ENCODE results near the gene SLC7A6.
"Not testable (repeated sequence)": the region's sequence is repeated elsewhere in the genome, so short reads cannot be mapped to it uniquely, and the experiment has no call there.

The SLC7A6 gene

DNA sequence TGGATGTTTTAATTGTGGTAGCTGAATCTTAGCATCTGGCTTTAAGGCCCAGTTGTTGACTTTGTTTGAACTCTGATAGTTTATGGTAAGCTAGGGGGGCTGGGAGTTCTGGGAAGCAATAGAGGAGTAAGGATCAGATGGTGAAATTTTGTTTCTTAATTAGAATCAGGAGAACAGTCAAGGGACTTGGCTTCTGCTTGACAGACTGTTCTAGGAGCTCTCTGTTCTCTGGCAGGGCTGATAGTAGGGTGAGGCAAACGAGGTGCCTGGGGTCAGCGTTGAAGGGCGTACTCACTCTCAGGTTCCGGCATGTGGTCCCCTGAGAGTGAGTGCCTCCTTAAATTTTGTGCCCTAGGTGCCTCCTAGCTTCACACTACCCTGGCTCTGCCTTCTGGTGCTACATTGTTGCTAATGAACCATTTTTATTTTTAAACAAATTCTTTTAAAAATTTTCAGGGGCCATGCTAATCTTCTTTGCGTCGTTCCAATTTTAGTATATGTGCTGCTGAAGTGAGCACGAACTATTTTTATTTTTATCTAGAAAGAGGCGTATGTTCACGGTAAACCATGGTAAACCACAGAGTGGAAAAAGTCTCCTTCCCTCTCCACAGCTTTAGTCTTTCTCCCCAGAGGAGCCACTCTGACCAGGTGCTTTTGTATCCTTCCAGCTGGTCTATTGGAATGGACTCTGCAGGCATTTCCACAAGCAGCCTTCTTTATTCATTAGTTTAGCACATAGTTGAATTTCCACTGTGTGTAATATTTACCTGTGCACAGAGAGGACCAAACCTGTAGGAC is 19.7 kb downstream of the SLC7A6 start:
- no peak for DNase-seq (ENCODE audit: low read depth, low spot score)

DNA sequence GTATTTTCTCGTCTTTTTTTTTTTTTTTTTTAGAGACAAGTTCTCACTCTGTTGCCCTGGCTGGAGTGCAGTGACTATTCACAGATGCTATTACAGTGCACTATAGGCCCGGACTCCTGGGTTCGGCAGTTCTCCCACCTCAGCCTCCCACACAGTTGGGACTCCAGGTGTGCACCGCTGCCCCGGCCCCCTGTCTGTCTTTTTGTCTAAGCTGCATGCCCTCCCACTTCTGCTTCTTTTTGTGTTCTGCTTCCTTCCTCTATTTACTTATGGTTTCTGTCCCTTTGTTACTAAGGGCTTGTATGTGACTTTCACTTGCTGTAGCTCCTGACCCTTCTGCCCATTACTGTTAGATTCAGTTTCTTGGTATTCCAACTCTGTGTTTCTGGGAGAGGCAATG is 20.5 kb downstream of the SLC7A6 start:
- DNase-seq (ENCODE audit: low read depth, low spot score): no peak

DNA sequence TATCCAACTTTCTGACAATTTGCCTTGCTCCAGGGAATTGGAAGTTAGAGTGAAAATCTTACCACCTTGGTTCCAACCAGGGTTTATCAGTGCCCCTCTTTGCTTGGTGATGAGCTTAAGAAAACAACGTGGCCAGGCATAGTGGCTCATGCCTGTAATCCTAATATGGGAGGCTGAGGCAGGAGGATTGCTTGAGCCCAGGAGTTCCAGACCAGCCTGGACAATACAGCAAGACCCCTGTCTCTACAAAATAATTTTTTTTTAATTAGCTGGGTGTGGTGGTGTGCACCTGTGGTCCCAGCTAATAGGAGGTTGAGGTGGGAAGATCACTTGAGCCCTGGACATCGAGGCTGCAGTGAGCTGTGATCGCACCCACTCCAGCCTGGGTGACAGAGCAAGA is 21.4 kb downstream of the SLC7A6 start:
- DNase-seq (ENCODE audit: low read depth, low spot score): no peak

DNA sequence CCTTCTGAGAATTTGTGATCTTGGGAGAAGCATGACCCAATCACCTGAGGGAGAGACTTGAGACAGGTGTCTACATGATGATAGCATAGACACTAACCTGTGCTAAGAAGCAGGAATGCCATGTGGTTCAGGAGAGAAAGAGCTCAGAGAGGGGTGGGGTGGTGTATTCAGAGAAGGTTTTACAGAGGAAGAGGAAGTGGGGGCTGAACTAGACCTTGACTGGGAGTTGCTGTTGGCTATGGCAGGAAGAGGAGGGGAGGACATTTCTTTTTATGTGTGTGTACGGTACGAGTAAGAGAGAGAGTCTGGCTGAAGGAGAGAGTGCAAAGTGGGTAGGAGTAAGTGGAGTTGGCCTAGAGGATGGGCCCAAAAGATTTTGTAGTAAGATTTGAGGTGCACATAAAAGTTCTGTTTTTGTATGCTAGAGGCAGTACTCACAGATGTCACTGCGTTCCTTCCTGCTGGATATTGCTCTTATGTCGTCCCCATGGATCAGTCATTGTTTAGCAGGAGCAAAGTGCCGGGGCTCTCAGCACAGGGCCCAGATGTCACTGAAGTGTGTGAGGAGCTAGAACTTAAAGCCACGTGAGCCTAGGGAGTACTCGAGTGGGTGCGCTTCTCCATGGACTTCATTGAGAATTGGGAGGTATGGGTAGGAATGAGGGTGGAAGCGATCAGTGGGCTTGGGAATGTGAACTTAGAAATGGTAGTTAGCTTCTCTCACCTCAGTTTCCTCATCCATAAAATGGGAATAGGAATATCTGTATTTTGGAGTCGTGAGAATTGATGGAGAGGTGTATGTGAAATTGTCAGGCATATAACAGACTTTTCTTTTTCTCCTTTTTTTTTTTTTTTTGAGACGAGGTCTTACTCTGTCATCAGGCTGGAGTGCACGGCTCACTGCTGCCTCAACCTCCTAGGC is 22.1 kb downstream of the SLC7A6 start:
- no peak for DNase-seq (ENCODE audit: low read depth, low spot score)

DNA sequence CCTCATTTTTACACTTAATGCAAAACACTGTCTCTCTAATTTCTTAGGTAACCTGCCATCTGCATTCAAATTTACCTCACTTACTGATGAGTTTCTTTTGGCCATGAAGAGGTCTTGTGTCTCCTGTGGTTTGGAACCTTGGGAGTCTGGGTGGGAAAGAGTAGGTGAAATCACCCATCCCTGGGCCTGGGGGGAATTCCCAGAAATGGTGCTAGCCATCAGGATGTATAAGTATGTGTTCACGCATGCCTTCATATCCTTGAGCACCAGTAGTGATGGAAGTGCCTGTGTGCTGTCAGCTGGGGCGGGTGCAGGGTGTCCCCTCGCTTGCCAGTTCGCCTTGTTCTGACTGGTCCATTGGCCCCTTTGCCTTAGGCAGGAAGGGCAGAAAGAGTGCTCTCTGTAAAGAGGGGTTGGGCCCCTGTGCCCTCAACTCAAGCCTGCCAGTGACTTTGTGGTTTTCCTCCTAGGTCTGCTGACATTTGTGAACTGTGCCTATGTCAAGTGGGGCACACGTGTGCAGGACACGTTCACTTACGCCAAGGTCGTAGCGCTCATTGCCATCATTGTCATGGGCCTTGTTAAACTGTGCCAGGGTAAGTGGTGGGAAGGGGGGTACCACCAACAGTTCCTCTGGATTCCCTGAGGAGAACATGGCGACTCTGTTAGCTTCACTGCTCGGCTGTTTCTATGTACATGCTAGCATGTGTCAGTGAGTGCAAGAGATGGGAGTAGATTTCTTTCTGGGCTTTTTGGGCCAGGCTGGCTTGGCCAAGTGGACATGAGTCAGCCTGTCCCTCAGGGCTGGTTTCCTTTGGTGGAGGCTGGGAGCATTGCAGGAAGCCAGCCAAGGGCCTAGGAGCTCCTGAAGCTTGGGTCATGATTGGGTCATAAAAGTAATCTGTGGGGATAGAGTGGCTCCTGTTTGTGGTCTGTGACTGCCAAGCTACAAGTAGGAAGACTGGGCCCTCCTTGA is 23.2 kb downstream of the SLC7A6 start:
- no peak for DNase-seq (ENCODE audit: low read depth, low spot score)

DNA sequence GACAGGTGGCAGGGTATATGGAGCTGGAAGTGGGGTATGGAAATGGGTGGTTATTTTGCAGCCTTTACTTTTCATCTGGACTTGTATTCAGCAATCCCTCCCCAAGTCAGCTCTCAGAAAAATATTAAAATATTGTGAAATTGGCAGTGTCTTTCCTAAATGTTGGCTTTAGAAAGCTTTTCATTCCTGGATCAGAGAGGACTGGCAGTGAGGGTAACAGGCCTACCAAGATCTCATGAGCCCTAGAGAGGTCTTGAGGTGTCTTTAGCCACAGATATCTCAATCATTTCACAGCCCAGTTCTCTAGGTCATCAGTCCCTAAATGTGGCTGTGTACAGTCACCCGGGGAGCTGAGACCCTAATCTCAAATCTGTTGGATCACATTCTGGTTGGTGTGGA is 23.9 kb downstream of the SLC7A6 start:
- DNase-seq (ENCODE audit: low read depth, low spot score): no peak

DNA sequence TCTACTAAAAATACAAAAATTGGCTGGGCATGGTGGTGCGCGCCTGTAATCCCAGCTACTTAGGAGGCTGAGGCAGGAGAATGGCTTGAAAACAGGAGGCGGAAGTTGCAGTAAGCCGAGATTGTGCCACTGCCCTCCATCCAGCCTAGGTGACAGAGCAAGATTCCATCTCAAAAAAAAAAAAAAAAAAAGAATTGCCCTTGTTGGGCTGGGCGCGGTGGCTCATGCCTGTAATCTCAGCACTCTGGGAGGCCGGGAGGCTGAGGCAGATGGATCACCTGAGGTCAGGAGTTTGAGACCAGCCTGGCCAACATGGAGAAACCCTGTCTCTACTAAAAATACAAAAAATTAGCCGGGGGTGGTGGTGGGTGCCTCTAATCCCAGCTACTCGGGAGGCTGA is 24.5 kb downstream of the SLC7A6 start:
- not testable (repeated sequence) for DNase-seq (ENCODE audit: low read depth, low spot score)

DNA sequence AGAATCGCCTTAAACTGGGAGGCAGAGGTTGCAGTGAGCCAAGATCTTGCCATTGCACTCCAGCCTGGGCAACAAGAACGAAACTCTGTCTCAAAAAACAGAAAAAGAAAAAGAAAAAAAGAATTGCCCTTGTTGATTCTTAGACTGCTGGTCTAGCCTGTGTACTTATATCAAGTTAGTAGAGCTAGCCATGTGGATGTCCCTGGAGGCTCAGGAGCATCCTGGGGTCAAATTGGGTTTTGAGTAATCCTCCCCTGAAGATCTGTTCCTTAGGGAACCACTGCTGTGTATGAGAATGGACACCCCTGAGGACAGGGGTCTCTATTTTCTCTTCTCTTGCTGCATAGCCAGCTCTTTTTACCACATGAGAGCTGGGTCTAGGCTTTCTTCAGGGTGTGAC is 24.9 kb downstream of the SLC7A6 start:
- no peak for DNase-seq (ENCODE audit: low read depth, low spot score)

DNA sequence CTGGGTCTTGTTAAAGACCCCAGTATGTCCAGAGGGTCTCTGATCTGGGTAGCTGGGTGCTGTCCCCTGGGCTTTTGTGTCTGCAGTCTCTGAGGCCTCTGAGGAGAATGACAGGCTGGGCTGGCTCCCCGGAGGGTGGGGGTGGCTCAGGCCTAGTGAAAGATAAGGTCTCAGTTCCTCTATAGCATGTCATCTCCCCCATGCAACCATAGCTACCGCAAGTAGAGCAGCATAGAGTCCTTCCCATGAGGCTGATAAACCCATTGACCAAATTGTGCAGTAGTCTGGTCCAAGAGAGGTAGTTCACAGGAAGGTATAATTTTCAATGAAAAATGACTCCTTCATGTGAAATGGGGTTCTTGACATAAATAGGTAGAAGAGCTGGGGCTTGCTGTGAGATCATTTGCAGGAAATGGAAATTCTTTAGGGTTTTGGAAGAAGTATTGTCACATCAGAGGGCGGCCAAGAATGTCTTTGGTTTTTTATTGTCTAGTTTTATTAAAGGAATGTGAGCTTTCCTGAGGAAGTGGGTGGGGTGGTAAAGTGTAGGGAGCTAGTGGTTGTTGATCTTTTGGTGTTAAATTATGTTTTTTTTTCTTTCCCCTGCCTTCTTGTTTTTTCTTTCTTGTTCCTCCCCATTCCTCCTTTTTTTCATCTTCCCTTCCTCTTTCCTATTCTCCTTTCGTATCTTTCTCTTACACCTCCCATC is 25.4 kb downstream of the SLC7A6 start:
- no peak for DNase-seq (ENCODE audit: low read depth, low spot score)

DNA sequence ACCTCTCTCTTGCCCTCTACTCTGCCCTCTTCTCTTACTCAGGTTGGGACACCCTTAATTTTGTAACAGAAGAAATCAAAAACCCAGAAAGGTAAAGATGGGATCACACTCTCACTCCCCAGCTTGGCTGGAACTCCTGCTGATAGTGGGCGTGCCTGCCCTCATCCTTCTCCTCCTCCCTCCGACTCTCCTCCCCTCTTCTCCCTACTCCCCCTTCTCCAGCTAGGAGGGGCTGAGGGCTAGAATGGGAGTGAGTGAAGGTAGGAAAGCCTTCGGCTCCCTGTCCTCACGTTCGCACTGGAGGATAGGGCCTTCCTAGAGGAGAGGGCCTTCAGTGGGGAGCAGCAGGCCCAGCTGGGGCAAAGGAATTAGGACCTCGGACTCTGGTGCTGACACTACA is 26.1 kb downstream of the SLC7A6 start:
- DNase-seq (ENCODE audit: low read depth, low spot score): no peak

DNA sequence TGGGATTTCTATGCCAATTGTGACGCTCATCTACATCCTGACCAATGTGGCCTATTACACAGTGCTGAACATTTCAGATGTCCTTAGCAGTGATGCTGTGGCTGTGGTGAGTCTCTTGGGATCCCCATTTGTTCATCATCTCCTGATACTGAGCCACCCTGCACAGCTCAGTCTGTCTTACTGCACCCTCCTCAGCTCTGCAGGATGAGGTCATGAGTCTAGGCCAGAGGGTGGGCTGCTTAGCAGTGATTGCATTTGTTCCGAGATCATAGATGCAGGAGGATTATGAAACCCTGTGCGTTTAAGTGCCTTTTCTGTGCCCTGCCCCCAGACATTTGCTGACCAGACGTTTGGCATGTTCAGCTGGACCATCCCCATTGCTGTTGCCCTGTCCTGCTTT is 26.9 kb downstream of the SLC7A6 start:
- DNase-seq (ENCODE audit: low read depth, low spot score): no peak

DNA sequence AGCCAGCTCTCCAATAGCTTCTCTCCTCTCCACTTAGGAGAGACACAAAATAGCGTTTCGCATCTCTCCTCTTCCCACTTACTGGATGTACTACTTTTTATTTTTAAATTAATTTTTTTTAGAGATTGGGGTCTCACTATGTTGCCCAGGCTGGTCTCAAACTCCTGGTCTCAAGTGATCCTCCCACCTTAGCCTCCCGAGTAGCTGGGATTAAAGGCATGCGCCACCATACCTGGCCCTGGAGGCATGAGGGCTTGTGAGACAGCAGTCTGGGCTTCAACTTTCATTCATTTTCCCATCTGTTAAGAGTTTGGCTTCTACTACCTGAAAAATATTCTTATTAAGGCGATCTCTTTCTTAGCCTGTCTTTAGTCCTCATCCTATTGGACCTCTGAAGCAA is 28.1 kb downstream of the SLC7A6 start:
- no peak for DNase-seq (ENCODE audit: low read depth, low spot score)

DNA sequence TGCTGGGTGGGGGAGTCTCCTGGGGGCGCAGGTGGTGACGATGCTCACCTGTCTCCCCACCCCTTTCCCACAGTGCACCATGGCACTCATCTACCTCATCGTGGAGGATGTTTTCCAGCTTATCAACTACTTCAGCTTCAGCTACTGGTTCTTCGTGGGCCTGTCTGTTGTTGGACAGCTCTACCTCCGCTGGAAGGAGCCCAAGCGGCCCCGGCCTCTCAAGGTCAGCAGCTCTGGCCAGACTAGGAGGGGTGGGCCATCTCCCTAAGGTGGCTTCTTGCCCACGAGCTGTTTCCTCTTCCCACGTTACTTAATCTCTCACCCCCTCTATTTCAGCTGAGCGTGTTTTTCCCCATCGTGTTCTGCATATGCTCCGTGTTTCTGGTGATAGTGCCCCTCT is 32.0 kb downstream of the SLC7A6 start:
- DNase-seq (ENCODE audit: low read depth, low spot score): no peak

DNA sequence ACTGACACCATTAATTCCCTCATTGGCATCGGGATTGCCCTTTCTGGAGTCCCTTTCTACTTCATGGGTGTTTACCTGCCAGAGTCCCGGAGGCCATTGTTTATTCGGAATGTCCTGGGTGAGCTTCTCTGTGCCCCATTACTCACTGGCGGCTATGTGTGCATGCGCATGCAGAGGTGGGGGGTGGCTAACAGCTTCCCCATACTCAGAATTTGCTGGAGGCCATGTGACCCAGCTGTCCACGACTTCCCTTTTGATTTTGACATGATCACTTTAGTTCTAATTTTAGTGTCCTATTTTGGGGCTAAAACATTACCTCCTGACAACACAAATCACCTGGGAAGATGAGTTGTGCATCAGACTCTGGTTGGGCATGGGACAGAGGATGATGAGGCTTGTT is 32.4 kb downstream of the SLC7A6 start:
- no peak for DNase-seq (ENCODE audit: low read depth, low spot score)

DNA sequence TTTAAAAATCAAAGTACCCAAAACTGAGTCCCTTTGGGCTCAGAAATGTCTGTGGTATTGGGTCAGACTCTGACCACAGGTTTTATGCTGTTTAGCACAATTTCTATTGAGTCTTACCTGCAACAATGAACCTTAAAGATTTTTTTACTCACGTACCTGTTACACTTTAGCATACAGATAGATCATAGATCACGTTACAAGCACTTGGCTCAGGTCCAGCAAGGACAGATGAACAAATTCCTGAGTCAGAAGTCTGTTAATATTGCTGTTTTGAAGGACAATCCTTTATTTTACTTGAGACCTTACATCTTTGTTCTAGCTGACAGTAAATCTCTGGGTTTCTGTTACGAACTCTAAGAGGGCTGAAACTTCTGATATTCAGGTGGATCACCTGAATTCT is 33.6 kb downstream of the SLC7A6 start:
- no peak for DNase-seq (ENCODE audit: low read depth, low spot score)

DNA sequence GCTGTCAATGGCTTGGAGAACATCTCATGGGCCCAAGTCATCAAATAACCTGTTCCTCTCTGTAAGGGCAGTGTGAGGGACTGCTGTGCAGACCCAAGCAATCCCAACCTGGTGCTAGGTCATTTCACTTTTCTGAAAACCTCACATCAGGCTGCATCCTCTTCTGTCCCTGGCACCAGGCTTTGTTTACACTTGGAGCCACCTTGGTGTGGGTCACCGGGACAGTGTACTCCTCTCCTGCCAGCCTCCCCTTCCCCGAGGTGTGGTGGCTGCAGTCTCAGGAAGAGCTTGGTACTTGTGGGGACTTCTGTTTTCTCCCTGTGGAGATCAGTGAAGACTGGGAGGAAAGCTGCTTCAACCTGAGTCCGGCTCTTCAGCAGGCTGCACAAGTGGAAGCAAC is 34.0 kb downstream of the SLC7A6 start:
- DNase-seq (ENCODE audit: low read depth, low spot score): no peak

DNA sequence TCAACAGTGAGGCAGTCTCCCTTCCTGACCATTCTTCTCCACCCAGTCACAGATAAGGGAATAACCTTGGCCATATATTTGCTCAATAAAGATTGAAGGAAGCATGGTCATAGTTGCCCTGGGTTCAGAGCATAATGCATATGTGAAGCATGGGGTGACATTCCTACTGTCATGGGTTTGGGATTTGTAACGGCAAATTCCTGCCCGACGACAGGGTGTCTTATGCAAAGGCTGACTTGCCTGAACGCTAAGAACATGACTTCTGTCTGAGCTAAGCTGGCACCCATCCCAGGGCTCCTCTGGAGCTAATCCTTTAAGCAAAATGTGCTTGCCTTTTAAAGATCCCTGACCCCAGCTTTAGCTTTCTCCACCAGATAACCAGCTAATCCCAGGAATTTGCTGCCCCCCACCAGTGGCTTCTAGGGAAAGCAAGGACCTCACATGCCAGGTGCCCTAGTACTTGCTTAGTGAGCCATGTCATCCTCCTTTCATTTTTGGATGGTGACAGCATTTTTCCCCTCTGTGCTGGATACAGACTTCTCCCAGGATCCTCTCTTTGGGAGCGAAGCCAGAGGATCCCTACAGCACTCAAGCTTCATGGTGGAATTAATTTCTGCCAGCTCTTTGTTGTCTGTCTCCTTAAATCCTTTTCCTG is 34.7 kb downstream of the SLC7A6 start:
- DNase-seq (ENCODE audit: low read depth, low spot score): no peak

DNA sequence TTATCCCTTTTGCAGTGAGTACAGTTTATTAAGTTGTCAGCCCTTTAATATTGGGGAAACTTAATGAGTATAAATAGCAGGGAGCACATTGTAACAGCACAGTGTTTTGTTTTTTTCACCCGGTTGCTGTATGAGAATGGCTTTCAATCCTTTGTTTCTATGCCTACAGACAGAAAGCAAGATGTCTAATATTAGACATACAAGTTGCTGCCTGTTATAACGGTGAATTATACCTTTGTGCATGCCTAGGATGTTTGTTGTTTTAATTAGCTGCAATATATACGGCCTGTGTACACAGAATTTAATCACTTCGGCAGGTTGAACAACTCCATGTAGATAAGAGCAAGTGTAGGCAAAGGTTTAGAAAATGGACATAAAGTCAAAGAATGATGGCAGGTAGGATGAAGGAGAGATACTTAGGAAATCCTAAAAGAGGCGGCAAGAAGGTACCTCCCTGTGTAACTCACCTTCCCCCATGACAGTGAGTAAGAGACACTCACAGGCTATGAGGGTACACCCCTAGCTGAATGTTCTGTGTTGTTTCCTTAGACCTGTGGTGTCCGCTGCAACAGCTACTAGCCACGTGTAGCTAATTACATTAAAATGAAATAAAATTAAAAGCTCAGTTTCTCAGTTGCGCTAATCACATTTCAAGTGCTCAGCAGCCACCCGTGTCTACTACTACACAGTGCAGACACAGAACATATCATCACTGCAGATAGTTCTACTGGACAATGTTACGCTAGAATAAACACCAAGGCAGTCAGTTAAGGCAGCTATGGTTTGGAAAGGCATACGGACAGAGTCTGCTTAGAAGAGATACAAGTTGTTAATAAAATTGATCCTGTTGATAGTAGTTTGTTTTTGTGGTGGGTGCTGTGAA is 35.5 kb downstream of the SLC7A6 start:
- DNase-seq (ENCODE audit: low read depth, low spot score): no peak

DNA sequence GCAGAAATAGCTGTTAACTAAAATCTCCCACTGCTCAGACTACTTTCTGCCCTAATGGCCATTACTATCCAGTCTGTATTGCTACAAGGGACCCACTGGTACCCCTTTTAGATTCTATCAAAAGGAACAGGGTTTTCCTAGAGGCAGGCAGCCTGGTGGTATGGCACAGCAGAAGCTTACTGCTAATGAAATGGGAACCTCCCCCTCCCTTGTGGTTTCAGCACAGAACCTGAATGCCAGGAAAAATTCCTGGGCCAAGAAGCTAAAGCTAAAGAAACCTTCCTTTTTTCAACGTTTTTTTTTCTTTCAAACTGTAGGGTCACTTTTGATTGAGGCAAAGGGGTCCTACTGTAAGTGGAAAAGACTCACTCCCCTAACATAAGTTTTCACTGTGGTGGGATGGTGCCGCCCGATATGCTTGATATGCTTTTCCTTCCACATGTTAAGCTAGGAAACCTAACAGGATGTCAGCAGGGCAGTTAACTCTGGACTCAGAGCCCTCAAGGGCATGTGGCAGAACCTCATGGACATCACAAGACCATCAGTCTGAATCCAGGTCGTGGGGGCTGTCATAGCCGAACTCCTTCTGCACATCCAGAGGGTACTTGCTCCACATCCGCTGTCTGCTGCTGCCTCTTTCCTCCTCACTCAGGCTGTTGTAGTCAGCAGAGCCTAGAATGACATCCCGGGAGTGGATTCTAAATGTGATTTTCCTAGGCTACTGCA is 36.6 kb downstream of the SLC7A6 start:
- no peak for DNase-seq (ENCODE audit: low read depth, low spot score)
